Transverse colon (tissue), 4 donors: ENCODE results near the gene AGFG1.

ENCODE experiments used
- POLR2A ChIP-seq: fragments of 450-650 bp; IDR thresholded peaks from one replicate; pipeline ENCODE4 v1.6.1; 2016; ENCODE audit warnings: antibody characterized with exemption, mild to moderate bottlenecking, moderate library complexity
- POLR2AphosphoS5 ChIP-seq, 3 donors: sonication (generic); formaldehyde crosslinking; IDR thresholded peaks; one replicate each; pipeline ENCODE4 v1.6.1; 2016; ENCODE audit warnings: antibody characterized with exemption in 3 of 3
- TF ChIP-seq, protein P1 (sequence below), 5 experiments: fragments of 200-600 bp in 3 of 5; fragments of 450-650 bp in 2 of 5; sonication (generic) in 3 of 5; IDR thresholded peaks; 1 replicate in 2 of 5; 2 replicates in 3 of 5; pipeline ENCODE4 v1.5.1; 2016 to 2017; ENCODE audit warnings: antibody characterized with exemption in 5 of 5, inconsistent platforms in 3 of 5, mild to moderate bottlenecking in 2 of 5, moderate library complexity in 1 of 5

DNA sequence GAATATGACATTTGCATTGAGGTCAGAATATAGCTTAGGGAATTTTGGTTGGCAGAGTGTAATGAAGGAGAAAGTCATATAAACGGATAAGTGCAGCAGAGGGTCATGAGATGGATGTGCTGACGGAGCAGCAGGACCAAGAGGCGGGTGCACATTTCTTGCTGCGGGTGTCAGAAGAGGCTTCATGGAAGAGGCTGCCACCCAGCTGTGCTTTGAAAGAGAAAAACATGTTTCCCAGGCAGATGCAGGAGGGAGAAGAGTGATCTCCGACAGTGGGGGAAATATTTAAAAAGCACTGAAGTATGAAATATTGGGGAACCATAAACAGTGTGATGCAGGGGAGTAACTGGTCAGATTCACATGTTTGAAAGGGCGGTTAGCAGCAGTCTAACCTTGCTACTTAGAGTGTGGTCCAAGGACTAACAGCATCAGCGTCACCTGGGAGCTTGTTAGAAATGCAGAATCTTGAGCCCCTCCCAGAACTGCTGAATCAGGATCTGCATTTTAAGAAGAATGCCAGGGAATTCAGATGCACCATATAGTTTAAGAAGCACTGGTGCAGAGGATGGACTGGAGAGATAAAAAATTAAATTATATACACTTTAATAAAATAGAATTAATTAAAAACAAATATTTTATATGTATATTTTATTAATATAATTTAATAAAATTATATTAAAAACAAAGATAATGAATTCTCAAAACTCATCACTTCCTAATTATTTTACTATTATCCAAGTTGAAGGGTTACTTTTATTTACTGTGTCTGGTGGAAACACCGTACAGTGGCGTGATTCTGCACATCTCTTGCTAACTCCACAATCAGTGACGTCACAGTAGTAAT lies 48.1 kb upstream of the AGFG1 start:
- TF ChIP-seq POLR2A (no peak), POLR2AphosphoS5 (IDR thresholded peaks at IDR 0.05) (no peak)
- TF ChIP-seq, protein P1, sequence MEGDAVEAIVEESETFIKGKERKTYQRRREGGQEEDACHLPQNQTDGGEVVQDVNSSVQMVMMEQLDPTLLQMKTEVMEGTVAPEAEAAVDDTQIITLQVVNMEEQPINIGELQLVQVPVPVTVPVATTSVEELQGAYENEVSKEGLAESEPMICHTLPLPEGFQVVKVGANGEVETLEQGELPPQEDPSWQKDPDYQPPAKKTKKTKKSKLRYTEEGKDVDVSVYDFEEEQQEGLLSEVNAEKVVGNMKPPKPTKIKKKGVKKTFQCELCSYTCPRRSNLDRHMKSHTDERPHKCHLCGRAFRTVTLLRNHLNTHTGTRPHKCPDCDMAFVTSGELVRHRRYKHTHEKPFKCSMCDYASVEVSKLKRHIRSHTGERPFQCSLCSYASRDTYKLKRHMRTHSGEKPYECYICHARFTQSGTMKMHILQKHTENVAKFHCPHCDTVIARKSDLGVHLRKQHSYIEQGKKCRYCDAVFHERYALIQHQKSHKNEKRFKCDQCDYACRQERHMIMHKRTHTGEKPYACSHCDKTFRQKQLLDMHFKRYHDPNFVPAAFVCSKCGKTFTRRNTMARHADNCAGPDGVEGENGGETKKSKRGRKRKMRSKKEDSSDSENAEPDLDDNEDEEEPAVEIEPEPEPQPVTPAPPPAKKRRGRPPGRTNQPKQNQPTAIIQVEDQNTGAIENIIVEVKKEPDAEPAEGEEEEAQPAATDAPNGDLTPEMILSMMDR (IDR thresholded peaks at IDR 0.05) = no peak
